GM19468 (cell line): ENCODE measurements around the gene DYNC1H1.

Experiments used
- ATAC-seq: cut with Tn5 transposase; IDR thresholded peaks from one replicate; pipeline ENCODE4 v1.9.1; 2021; ENCODE audit warnings: mild to moderate bottlenecking, moderate library complexity, moderate number of reproducible peaks; ENCODE audit not compliant: unreplicated experiment; ENCODE audit errors: extremely low read depth

The DYNC1H1 gene

DNA sequence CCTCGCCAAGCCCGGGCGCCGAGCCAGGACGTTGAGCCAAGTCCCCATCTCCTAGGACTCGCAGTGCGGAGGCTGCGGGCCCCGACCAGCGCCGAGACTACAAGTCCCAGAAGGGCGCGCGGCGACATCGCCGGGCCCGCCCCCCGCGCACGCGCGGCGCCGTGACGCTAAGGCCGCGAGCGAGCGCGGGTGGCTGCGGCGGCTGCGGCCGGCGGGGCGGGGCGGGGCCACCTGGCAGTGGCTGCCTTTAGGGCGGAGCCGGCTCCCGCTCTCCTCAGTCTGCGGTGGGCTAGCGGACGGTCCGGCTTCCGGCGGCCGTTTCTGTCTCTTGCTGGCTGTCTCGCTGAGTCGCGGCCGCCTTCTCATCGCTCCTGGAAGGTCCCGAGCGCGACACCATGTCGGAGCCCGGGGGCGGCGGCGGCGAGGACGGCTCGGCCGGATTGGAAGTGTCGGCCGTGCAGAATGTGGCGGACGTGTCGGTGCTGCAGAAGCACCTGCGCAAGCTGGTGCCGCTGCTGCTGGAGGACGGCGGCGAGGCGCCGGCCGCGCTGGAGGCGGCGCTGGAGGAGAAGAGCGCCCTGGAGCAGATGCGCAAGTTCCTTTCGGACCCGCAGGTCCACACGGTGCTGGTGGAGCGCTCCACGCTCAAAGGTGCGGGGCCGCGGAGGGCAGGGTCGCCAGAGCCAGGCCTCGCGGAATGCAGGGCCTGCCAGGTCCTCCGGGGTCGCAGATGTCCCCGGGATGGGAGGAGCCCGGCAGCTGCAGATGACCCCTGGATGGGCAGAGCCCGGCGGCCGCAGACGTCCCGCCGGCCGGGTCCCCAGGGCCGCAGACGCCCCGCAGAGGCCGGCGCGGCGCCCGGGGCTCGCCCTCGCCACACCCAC, at the start of gene DYNC1H1:
TSS of gene DYNC1H1 (plus strand) at position 277 of the 884 bp plus-strand sequence. CDS start at position 396, 119 bp downstream.
- ATAC-seq, result peak; percentile 73

- no peak for ATAC-seq
Measured at GRCh38 chr14:101915871-101916815, 48.2 kb upstream of the DYNC1H1 start.

DNA sequence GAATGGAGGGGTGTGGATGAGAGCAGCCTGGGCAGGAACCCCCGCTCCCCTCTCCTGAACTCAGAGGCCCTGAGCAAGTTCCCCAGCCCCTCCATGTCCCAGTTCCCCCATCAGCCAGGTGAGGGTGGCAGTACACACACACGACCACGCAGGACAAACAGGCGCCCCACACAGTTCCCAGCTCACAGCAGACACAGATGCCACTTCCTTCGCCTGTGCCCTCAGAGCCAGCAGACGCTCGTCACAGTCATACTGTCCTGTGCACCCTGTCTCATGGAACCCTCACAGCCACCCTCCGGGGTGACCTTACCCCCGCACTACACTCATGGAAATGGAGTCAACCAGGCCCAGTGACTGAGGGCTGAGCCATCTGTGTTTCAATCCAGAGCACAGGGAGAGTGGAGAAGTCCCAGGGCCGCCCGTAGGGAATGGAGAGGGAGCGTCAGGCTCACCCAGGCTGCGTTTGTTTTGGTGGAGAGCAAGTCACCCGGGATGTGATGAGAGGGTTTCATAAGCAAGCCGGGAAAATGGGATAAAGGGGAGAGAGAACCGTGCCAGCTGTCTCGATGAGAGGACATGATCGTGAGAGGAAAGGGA, 47.5 kb upstream of the DYNC1H1 start:
- ATAC-seq, result no peak

GRCh38 chr14:101917413-101918017, 46.9 kb upstream of the DYNC1H1 start:
- no peak for ATAC-seq

DNA sequence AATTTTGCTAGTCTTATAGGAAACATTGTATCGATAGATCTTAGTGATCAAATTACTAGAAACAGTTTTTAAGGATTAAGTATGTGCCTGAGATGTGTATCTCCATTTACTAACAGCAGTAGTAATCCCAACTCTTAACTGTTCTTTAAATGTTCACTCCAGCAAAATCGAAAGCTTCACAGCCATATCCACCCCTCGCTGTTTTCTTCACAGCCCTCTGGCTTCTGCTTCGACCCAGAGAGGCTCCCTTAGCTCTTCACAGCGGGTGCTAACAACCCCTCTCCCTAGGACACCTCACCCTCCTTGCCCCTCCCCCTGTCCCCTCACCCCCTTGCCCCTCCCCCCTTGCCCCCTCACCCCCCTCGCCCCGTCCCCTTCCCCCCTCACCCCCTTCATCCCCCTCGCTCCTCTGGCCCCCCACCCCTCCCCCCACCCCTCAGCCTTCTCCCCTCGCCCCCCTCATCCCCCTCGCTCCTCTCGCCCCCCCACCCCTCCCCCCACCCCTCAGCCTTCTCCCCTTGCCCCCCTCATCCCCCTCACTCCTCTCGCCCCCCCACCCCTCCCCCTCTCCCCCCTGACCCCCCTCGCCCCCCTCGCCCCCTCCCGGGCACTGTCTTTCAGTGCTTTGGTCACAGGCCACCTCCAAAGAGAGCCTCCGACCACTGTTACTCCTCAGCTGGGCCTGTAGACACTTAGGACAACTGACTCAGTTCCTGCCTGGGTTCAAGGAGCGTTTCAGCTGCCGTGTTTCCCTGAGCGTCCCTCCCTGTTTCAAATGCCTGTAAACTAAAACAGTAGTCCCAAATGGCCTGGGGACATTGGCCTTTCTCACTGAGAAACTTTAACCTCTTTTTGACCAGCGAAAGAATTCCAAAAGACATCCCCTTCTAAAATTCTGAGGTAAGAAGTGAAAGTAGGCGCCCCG, 46.0 kb upstream of the DYNC1H1 start:
- no peak for ATAC-seq

DNA sequence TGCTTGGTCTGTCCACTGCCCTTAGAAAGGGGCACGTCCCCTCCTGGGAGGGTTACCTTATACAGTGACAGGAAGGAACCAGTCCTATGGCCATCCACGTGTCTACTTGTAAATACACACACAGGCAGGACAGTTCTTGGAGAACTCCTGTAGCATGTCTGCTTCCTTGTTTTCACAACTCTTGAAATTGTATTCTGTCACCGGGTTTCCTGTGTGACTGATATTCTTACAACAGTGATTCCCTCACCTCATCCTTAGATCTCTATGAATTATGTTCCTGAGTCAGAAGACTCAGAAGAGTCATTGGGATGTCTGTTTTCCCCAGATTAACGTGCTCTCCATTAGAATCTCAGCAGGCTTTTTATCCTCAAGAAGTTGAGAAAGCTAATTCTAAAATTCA, 44.1 kb upstream of the DYNC1H1 start:
- ATAC-seq, result no peak

GRCh38 chr14:101922866-101923265, 41.5 kb upstream of the DYNC1H1 start:
- ATAC-seq, result no peak

GRCh38 chr14:101925152-101925551, 39.2 kb upstream of the DYNC1H1 start:
- ATAC-seq, result no peak

GRCh38 chr14:101926085-101926484, 38.3 kb upstream of the DYNC1H1 start:
- ATAC-seq, result no peak

- no peak for ATAC-seq
Measured at GRCh38 chr14:101926620-101927019, 37.8 kb upstream of the DYNC1H1 start.

GRCh38 chr14:101927859-101928258, 36.5 kb upstream of the DYNC1H1 start:
- ATAC-seq, result no peak

DNA sequence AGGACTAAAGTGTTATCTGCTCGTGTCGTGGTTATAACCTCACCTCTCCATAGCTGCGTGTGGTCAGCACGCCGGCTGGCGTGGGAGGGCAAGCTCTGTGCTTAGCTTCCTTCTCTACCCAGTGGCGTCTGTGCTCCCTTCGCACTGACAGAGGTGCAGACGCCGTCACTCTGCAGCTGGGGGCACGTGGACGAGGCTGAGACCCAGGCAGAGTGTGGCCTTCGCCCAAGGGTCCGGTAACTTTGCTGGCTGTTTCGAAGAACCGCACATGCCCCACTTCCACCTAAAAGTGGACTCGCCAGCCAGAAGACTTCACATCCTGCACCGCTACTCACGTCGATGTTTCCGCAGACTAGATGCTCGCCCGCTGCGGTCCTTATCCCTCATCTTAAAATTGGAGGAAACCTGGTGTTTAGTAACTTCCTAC, 35.9 kb upstream of the DYNC1H1 start:
- no peak for ATAC-seq

- ATAC-seq, result no peak
Measured at GRCh38 chr14:101929096-101929495, 35.3 kb upstream of the DYNC1H1 start.

DNA sequence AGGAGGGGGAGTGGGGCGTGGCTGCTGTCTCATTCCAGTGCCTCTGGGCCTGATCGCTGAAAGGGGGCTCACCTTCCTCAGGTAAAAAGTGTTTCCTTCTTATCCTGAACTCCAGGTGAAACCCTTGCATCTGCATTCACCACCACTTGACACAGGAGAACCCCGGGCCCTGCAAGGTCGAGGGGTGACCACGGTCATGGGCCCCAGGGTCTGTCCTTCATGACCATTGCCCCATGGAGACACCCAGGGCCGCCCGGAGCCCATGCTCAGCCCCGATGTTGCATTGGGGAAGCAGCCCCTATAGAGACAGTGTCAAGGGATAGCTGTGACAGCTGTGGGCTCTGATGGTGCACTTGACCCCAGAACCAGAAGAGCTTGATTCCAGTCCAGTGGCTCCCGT, 34.4 kb upstream of the DYNC1H1 start:
- ATAC-seq, result no peak

- no peak for ATAC-seq
Measured at GRCh38 chr14:101932673-101933072, 31.7 kb upstream of the DYNC1H1 start.

DNA sequence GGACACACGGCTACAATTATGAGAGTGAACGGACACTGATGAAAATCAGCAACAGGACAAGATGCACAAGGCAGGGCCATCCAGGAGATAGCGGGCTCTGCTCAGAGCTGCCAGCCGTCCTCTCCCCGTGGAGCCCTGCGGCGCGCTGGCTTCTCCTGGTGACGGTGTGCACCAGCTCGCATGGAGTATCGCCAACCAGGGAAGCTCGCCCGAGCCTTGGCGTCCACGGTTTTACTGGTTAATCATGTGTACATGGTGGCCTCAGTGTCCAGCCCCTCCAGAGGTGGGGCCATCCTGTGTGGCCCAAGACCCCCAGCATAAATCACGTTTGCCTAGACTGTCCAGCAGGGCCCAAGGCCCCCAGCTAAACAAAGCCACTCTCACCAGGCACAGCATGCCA, 31.2 kb upstream of the DYNC1H1 start:
- ATAC-seq, result no peak

DNA sequence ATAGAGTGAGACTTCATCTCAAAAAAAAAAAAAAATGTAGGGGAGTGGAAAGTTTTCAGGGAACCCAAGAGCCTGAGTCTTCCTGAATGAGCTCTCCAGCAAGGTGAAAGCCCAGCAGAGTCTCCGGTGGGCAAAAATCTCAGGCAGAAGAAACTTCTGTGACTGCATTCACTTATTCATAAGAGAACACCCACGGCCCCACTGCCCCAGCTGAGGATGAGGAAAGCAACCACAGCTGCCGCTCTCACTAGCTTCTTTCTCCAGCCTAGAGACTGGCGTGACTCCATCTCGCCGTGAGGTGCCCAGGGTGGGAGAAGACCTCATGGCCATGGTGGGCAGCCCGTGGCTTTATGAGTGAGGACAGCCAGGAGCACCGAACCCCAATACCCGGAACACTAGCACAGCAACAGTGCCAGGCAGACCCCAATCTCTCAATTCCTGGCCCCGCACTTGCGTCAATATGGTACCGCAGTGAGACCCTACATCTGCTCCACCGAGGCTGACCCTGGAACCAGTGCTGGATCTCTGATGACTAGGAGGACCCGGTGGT, 29.7 kb upstream of the DYNC1H1 start:
- ATAC-seq, result no peak

DNA sequence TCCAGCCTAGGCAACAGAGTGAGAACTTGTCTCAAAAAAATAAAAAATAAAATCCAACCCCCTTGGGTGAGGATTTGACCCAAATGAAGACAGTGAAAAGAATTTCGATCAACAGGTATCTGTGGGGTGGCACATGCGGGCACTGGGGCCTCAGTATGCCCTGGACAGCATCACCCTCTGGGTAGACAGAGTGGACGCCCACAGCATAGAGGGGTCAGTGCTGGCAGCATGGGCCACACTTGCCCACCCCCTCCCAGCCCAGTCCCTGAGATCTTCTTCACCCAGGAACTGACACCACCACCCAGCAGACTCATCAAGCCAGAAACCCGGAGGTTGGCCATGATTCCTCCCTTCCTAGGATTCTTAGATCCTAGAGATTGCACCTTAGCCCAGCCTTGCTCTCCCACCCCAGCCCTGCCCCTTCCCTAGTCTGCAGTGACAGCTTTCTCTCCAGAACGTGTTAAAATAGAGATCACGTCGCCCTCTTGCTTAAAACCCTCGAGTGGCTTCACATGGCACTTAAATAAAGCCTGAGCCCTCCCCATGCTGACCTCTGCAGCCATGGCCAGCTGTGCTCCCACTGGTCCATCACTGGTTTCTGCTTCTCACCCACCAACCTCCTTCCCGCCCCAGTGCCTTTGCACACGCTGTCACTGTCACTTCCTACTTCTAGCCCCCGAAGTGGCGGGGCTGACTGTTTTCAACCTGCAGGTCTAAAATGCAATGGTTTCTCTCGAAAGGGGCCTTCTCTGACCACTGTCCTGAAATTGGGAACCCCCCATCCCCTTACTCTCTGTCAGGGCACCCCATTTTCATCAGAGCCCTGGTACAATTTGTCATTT, 26.2 kb upstream of the DYNC1H1 start:
- no peak for ATAC-seq
